ENCODE measurements around the gene TNXB. TPM values are rescaled to one million over a fixed set of nuclear protein-coding genes. Genes with fewer than 3 reads are reported as not detected.
A peak's percentile ranks its signal among the peaks of the same experiment; 100 is the strongest.

Gene TNXB
- total RNA-seq, 2 donors from 2014 or later = 4.0 to 9.3 TPM

- TF ChIP-seq CTCF (conservative IDR thresholded peaks at IDR 0.05) = peak; percentile 81
- WGBS, 2 experiments (ENCODE audit: insufficient coverage in 1 of 2, insufficient read length in 1 of 2) = 11 to 17% methylated on average over 17 to 49 of the region's 50 CpGs
- Mint-ChIP-seq H3K27ac (no peak overlapping the region), H3K27me3 (ENCODE audit: insufficient read depth) (peaks cover 56% of the 10 kb centered on the region), H3K4me3 (peak overlapping the region; percentile 31), H3K36me3 (ENCODE audit: low read depth) (no peaks in the 10 kb centered on the region), H3K9me3 (no peaks in the 10 kb centered on the region), H3K4me1 (peaks cover 7% of the 10 kb centered on the region)
- Histone ChIP-seq H3K4me3 (ENCODE audit: low read length) (no peak overlapping the region), H3K4me1 (ENCODE audit: control insufficient read depth, insufficient read depth, low read length) (peaks cover 3% of the 10 kb centered on the region), H3K9ac (ENCODE audit: extremely low read depth, low read length, poor library complexity, severe bottlenecking) (no peak overlapping the region), H3K27me3 (ENCODE audit: control insufficient read depth, insufficient read depth, low read length, poor library complexity, severe bottlenecking) (peaks cover 36% of the 10 kb centered on the region), H3K36me3 (ENCODE audit: control insufficient read depth, insufficient read depth, low read length) (no peaks in the 10 kb centered on the region), H3K9me3 (ENCODE audit: control insufficient read depth, low read length) (no peaks in the 10 kb centered on the region), H3K27ac (ENCODE audit: low read depth, low read length) (no peak overlapping the region)
- DNase-seq = peak; percentile 96
Measured at GRCh38 chr6:32087574-32088486, 21.3 kb downstream of the TNXB start.

- 45 to 88% methylated on average over 5 to 45 of the region's 45 CpGs for WGBS, 2 experiments (ENCODE audit: insufficient coverage in 1 of 2, insufficient read length in 1 of 2)
- H3K9ac ChIP-seq (ENCODE audit: extremely low read depth, low read length, poor library complexity, severe bottlenecking) = no peak overlapping the region
- H3K4me3 ChIP-seq (ENCODE audit: low read length) = no peak overlapping the region
- peaks cover 36% of the 10 kb centered on the region for H3K27me3 ChIP-seq (ENCODE audit: control insufficient read depth, insufficient read depth, low read length, poor library complexity, severe bottlenecking)
- Mint-ChIP-seq H3K27me3 (ENCODE audit: insufficient read depth) (peaks cover 53% of the 10 kb centered on the region), H3K9me3 (no peaks in the 10 kb centered on the region), H3K4me3 (no peak overlapping the region), H3K4me1 (peaks cover 3% of the 10 kb centered on the region), H3K27ac (no peak overlapping the region), H3K36me3 (ENCODE audit: low read depth) (no peaks in the 10 kb centered on the region)
- no peak for TF ChIP-seq CTCF (conservative IDR thresholded peaks at IDR 0.05)
- no peak for DNase-seq
- H3K27ac ChIP-seq (ENCODE audit: low read depth, low read length) = no peak overlapping the region
- H3K4me1 ChIP-seq (ENCODE audit: control insufficient read depth, insufficient read depth, low read length) = no peaks in the 10 kb centered on the region
- H3K9me3 ChIP-seq (ENCODE audit: control insufficient read depth, low read length) = no peaks in the 10 kb centered on the region
- H3K36me3 ChIP-seq (ENCODE audit: control insufficient read depth, insufficient read depth, low read length) = no peaks in the 10 kb centered on the region
Measured at GRCh38 chr6:32086661-32087573, 22.2 kb downstream of the TNXB start.

GRCh38 chr6:32085759-32086459 lies 23.2 kb downstream of the TNXB start:
- no peaks in the 10 kb centered on the region for H3K4me1 ChIP-seq (ENCODE audit: control insufficient read depth, insufficient read depth, low read length)
- 89 to 97% methylated on average over 10 to 17 of the region's 17 CpGs for WGBS, 2 experiments (ENCODE audit: insufficient coverage in 1 of 2, insufficient read length in 1 of 2)
- no peak overlapping the region for H3K27ac Mint-ChIP-seq
- no peaks in the 10 kb centered on the region for H3K36me3 ChIP-seq (ENCODE audit: control insufficient read depth, insufficient read depth, low read length)
- peaks cover 47% of the 10 kb centered on the region for H3K27me3 Mint-ChIP-seq (ENCODE audit: insufficient read depth)
- H3K9me3 Mint-ChIP-seq = no peaks in the 10 kb centered on the region
- no peak overlapping the region for H3K4me3 ChIP-seq (ENCODE audit: low read length)
- H3K4me3 Mint-ChIP-seq = no peak overlapping the region
- no peak for DNase-seq
- H3K36me3 Mint-ChIP-seq (ENCODE audit: low read depth) = no peaks in the 10 kb centered on the region
- peaks cover 34% of the 10 kb centered on the region for H3K27me3 ChIP-seq (ENCODE audit: control insufficient read depth, insufficient read depth, low read length, poor library complexity, severe bottlenecking)
- no peaks in the 10 kb centered on the region for H3K9me3 ChIP-seq (ENCODE audit: control insufficient read depth, low read length)
- H3K4me1 Mint-ChIP-seq = peaks cover 3% of the 10 kb centered on the region
- TF ChIP-seq CTCF (conservative IDR thresholded peaks at IDR 0.05) = no peak
- no peak overlapping the region for H3K27ac ChIP-seq (ENCODE audit: low read depth, low read length)
- H3K9ac ChIP-seq (ENCODE audit: extremely low read depth, low read length, poor library complexity, severe bottlenecking) = no peak overlapping the region

Measured in endodermal cell (in vitro differentiated cells).